Skeletal muscle cell (primary cell): ENCODE data around the gene VWA7.

Experiments
- DNase-seq: peaks from one replicate; pipeline ENCODE4 v3.0.0-alpha.2; 2010; ENCODE audit warnings: low read depth
- H3K4me3 ChIP-seq: 2 replicates; pipeline ENCODE4 v1.5.1; 2011; ENCODE audit warnings: low read depth, mild to moderate bottlenecking, control low read depth, low read length, moderate library complexity

VWA7 gene

DNA sequence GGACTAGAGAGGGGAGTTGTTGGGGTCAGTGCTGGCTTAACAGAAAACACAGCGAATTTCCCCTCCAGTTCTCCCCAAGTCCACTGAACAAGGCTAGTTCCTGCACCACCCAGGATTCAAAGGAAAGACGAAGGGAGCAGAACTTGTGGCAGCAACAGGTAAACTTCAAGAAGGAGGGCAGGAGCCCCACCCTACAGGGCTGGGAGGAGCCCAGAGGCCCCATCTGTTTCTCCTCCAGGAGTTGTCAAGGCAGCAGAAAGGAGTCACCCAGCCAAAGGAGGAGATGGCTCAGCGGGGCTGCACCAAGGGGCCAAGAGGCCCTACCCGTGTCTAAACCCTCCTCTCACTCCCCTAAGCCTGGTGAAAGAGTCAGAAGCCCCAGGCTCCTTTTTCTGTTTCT is 12.9 kb downstream of the VWA7 start:
- no peak for DNase-seq
- H3K4me3 ChIP-seq: no peak overlapping the region

DNA sequence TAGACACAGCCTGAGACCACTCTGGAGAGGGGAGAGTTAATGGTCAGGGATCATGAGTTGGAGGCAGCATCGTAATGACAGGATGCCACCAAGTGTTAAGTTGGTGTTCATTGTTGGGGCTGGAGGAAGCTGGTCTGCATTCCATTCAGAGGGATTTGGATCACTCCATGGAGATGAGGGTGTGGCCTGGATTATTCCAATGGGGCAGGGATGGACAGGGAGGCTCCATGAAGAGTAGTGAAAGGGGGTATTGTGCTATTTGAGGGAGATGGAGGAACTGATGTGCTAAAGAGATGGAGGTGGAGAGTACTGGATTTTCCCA is 13.5 kb downstream of the VWA7 start:
- no peak overlapping the region for H3K4me3 ChIP-seq

DNA sequence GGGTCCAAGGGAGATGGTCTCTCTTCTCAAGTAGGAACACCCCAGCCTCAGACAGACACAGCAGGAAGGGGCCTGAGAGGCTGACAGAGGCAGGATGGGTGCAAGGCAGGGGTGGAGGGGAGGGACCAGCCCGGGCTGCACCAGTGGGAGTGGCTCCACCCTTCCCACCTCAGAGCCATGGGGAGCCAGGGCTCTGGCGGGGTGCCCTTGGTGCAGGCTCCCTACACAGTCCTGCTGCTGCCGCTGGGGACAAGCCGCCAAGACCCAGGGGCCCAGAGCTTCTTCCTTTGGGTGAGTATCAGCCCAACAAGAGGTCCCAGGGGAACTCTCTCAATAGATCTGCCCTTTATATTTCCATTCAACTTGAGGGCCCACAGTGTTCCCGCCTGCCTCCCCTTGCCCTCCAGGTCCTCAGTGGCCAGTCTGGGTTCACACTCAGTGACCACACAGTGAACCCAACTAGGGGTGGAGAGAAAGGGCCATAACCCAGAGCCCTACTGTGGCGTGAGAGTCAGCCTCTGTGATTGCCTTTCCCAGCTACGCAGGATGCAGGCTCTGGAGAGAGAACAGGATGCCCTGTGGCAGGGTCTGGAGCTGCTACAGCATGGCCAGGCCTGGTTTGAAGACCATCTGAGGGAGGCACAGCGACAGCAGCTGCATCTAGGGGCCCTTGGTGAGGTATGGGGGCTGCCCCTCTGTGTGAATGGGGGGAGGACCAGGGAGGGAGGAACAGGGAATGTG is 14.1 kb downstream of the VWA7 start:
- DNase-seq: no peak

More for the DNA sequence above, 13.5 kb downstream of the VWA7 start:
- no peak for DNase-seq

GRCh38 chr6:31762356-31762755 is 14.8 kb downstream of the VWA7 start, which contains the start of gene SAPCD1:
Gene SAPCD1, plus strand, starts transcription at chr6:31762656. Its CDS starts 399 bp downstream, at chr6:31763055.
- no peak for DNase-seq

More for the DNA sequence above, 14.1 kb downstream of the VWA7 start:
- H3K4me3 ChIP-seq: no peak overlapping the region

GRCh38 chr6:31761343-31761742 is 15.8 kb downstream of the VWA7 start:
- H3K4me3 ChIP-seq: no peak overlapping the region
- no peak for DNase-seq

More at GRCh38 chr6:31762356-31762755, 14.8 kb downstream of the VWA7 start, which contains the start of gene SAPCD1:
- no peak within 1 kb of the TSS for H3K4me3 ChIP-seq

DNA sequence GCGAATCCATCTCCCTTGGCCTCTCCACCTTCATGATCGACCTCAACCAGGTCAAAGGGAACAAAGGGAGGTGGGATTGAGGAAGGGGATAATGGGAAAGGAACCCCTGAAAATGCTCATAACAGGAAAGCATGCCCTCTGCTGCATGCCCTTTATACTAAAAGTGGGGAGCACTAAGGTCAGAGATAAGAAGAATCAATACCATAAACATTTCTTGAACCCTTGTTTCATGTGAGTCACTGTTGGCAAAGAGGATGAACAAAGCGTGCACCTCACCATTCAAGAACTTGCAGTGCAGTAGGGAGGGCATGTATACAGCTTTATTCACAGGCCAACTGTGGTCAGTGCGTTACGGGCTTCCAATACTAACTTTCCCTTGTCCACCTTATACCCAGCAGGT is 16.3 kb downstream of the VWA7 start:
- no peak overlapping the region for H3K4me3 ChIP-seq
- DNase-seq: no peak

DNA sequence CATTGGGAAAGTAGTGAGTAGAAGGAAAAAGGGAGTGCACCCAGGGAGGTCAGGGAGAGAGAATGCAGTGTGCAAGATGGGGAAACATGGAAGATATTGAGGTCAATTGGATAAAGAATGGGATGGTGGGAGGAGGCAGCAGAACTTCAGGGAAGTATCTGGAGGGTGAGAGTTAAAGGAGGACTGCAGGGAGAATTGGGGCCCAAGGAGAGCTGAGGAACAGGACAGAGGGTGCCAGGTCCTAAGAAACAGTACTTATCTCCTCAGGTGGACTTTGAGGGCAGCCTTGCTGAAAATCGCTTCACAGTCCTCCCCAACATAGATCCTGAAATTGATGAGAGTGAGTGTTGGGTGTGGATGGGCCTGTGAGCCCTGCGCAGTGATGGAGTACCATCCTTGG is 18.8 kb downstream of the VWA7 start:
- no peak for DNase-seq
- H3K4me3 ChIP-seq: no peak overlapping the region

DNA sequence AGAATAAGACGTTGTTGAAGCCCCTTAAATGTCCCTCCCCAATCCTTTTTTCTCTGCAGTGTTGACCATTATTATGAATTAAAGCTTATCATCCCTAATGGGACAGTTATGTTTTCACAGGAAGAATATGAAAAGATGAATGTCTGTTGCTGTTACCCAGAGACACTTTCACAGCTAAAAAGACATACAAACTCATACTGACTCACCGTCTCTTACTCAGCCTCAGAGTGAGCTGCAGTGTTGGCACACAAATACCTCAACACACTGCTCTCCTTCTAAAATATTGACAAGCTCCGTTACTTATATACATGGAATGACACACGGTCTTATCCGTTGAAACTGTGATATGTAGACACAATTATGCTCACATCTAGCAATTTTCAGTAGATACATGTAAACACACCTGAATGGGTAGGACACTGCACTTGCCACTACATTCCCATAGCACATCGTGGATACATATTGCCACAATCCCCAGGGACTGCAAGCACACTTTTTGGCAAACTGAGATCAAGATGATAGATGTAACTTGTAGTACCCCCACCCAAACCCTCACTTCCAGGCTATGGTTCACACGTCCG is 24.3 kb downstream of the VWA7 start:
- peak; percentile 52 for DNase-seq
- no peak overlapping the region for H3K4me3 ChIP-seq

DNA sequence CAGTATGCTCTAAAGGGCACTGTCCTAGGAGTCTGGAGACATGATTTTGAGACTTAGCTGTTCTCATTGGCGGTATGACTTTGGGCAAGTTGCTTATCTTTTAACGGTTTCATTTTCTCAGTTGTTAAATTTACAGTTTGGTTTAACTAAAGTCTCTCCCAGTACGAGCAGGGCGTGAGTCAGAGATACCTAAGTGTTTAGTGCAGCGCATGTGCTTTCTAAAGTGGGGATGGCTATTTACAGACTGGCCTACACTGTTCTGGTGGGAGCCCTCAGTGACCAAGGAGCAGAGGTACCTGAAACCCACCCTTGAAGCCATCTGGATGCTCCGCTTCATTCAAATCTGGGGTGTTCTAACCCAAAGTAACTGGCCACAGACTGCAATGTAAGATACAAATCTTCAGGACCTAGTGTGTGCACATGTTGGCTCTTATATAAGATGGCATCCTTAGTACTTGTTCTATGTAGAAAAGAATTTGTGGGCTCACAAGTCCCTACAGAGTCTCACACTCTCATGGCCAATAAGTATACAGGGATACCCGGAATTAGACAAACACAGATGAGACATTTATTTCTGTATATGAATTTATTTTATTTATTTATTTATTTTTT is 26.6 kb downstream of the VWA7 start:
- no peak for DNase-seq
- no peak overlapping the region for H3K4me3 ChIP-seq

DNA sequence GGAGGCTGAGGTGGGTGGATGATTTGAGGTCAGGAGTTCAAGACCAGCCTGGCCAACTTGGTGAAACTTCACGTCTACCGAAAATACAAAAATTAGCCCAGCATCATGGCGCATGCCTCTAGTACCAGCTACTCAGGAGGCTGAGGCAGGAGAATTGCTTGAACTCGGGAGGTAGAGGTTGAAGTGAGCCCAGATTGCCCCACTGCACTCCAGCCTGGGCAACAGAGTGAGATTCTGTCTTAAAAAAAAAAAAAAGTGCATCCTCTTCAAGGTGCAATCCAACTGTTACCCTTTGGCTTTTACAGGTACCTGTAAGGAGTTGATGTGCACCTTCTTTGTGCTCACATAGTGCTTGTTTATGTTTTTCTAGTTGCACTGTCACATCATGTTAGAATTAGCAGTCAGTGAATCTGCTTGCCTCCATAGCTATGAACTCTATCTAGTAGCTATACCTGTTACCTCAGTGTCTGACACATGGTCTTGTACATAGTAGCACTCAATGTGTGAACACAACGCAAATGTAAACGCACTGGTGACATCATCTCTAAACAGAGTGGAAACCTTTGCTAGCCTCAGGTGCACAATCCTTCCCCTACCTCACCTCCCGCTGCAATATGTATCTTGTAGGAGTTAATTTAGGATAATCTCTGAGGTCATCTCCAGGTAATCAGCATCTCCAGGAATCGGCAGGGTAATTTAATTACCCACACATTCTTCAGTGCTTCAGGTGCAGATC is 27.7 kb downstream of the VWA7 start:
- DNase-seq: no peak

DNA sequence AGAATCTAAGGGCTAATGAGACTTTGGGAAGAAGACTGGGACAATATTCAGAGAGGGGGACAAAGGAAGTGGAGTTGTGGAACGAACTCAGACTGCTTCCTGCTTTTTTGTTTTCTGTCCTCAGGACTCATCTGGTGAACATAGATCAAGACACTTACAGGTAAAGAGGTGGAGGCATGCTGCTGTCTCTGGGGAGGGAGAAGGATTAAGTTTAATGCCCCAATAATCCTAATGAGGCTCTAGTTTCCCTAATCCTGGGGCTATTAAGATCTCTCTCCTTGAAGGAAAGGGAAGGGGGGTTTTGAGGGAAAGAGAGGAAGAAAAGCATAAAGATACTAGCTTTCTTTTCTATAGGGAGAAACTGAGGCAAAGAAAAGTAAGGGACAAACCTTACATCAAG is 32.7 kb downstream of the VWA7 start:
- DNase-seq: no peak

More for the DNA sequence above, 27.7 kb downstream of the VWA7 start:
- H3K4me3 ChIP-seq: no peak overlapping the region

DNA sequence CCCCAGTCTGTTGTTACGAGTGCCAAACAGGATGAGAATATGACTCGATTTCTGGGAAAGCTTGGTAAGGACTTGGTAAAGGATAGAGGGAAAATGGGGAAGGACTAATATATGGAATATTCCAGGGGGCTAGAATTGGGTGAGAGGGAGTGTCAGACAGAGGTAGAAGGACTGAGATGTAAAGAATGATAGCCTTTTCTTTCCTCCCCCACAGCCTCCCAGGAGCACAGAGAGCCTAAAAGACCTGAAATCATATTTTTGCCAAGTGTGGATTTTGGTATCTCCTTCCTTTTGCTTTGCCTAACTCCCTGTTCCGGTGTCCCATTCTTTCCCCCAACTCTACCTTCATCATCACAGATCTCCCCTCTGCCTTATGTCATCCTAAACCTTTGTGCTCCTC is 34.2 kb downstream of the VWA7 start:
- no peak for DNase-seq
- no peak overlapping the region for H3K4me3 ChIP-seq

More for the DNA sequence above, 32.7 kb downstream of the VWA7 start:
- H3K4me3 ChIP-seq: no peak overlapping the region

- DNase-seq: no peak
- no peak overlapping the region for H3K4me3 ChIP-seq
These were observed 35.3 kb downstream of the VWA7 start for GRCh38 chr6:31741815-31742214.

DNA sequence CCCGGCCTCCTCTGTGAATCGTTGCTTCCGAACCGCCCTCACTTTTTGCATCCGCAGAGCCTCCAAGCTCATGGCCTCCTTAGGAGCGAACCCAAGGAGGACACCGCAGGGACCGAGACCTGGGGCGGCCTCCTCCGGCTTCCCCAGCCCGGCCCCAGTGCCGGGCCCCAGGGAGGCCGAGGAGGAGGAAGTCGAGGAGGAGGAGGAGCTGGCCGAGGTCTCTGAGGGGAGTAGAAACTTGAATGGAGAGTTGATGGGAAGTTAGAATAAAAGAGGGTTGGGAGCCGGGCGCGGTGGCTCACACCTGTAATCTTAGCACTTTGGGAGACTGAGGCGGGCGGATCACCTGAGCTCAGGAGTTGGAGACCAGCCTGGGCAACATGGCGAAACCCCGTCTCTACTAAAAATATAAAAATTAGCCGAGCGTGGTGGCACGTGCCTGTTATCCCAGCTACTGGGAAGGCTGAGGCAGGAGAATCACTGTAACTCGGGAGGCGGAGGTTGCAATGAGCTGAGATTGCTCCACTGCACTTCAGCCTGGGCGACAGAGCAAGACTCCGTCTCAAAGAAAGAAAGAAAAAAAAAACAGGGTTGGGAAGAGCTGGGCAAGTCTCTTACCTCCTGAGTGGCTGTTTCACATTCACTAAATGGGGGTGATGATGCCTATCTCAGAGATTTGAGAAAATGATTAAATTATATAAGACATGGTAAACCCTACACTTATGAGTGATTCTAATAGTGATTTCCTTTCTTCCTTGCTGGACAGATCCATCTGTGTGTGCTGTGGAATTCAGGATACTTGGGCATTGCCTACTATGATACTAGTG is 36.5 kb downstream of the VWA7 start:
- DNase-seq: no peak
- peak overlapping the region; percentile 87 for H3K4me3 ChIP-seq

- peak; percentile 97 for DNase-seq
- peak within 1 kb of the TSS; percentile 87 for H3K4me3 ChIP-seq
These were observed 37.3 kb downstream of the VWA7 start, which contains the start of gene MSH5 for GRCh38 chr6:31739639-31740396. Gene MSH5, plus strand, starts transcription at chr6:31740005. Its CDS starts 462 bp downstream, at chr6:31740467.

- H3K4me3 ChIP-seq: peak overlapping the region; percentile 26
- peak; percentile 62 for DNase-seq
These were observed 38.8 kb downstream of the VWA7 start for GRCh38 chr6:31737991-31738979.

- H3K4me3 ChIP-seq: peak overlapping the region; percentile 26
These were observed 39.7 kb downstream of the VWA7 start for GRCh38 chr6:31737315-31737990.

More at GRCh38 chr6:31737315-31737990, 39.7 kb downstream of the VWA7 start:
- DNase-seq: no peak
